Ovary (tissue), 9 donors: ENCODE results near the gene TBC1D2. TPM values are rescaled to one million over a fixed set of nuclear protein-coding genes. Genes with fewer than 3 reads are reported as not detected.

Source experiments
- DNase-seq, 5 donors: peaks; one replicate each; pipeline ENCODE4 v3.0.0-alpha.2; 2019 to 2020
- H3K27ac ChIP-seq, 2 donors: fragments of 200-600 bp; one replicate each; pipeline versions ENCODE4 v1.5.1 to v1.8.0; 2019 to 2022
- H3K27me3 ChIP-seq: fragments of 200-600 bp; one replicate; pipeline ENCODE4 v1.8.0; 2022
- H3K36me3 ChIP-seq: fragments of 200-600 bp; sonication (generic); one replicate; pipeline ENCODE4 v1.5.1; 2019
- H3K4me1 ChIP-seq: one replicate; pipeline ENCODE4 v1.8.1; 2013; ENCODE audit warnings: mild to moderate bottlenecking, moderate library complexity; ENCODE audit not compliant: insufficient read depth
- H3K4me3 ChIP-seq: fragments of 200-600 bp; sonication (generic); one replicate; pipeline ENCODE4 v1.5.1; 2017
- H3K9me3 ChIP-seq, 2 donors: fragments of 200-600 bp in 1 of 2; sonication (generic) in 1 of 2; one replicate each; pipeline versions ENCODE4 v1.5.1 to v1.8.1; 2013 to 2019; ENCODE audit warnings: mild to moderate bottlenecking in 1 of 2, moderate library complexity in 1 of 2
- EP300 ChIP-seq: sonication (generic); formaldehyde crosslinking; IDR thresholded peaks from one replicate; pipeline ENCODE4 v1.6.1; 2017; ENCODE audit warnings: antibody characterized with exemption
- POLR2A ChIP-seq: fragments of 450-650 bp; IDR thresholded peaks from one replicate; pipeline ENCODE4 v1.6.1; 2017; ENCODE audit warnings: antibody characterized with exemption, mild to moderate bottlenecking, moderate library complexity
- WGBS, 3 donors: extraction: QIAGEN DNeasy Blood & Tissue Kit in 1 of 3; methylation state at CpG; one replicate each; pipeline versions ENCODE4 v1.1.5 to v1.1.7; 2013 to 2017; 5-methylcytosine and 5-hydroxymethylcytosine counted together
- intact Hi-C, 4 donors: fragments of 100-400 bp; cut with DNase I; formaldehyde crosslinking; loops; one replicate each; pipeline versions ENCODE4 v1.11.0 to v1.15.1; 2022 to 2023
- polyA plus RNA-seq, 2 donors: library from polyadenylated mRNA; stranded (reverse); fragments of 200-250 nt in 1 of 2; fragments of 350-450 nt in 1 of 2; fragmentation: Illumina TruSeq in 1 of 2; extraction: RNeasy Lipid Tissue Mini Kit (QIAGEN cat#74804) in 1 of 2; gene quantifications; one replicate each; pipeline ENCODE4 v1.2.3, GENCODE V29; 2013 to 2014
- total RNA-seq, 7 donors: library from RNA; depleted of rRNA in 2 of 7; stranded (reverse); fragments of >200 nt in 2 of 7; fragmentation: NEBNext Ultra II Directional in 3 of 7; extraction: Animal tissue kit (Norgen Biotek cat#: 25700) in 3 of 7; gene quantifications; one replicate each; pipeline versions ENCODE4 v1.1.0 to v1.2.4, GENCODE V29; 2016 to 2023
- TF ChIP-seq, protein P1 (sequence below), 3 donors: fragments of 450-650 bp in 2 of 3; fragments of 200-600 bp in 1 of 3; IDR thresholded peaks; one replicate each; pipeline versions ENCODE4 v1.5.1 to v1.8.0; 2016 to 2022; ENCODE audit warnings: antibody characterized with exemption in 3 of 3, mild to moderate bottlenecking in 1 of 3
- donor health status: DM: no; HTN: no; CAD: no; lungs with moderate emphysema.
- donor health status: DM: no; HTN: no; CAD: no.
- donor health status: Bipolar disorder and iron deficiency.
- donor health status: DM: yes; HTN: yes; CAD: no.
- donor health status: DM: no; HTN: no; CAD: no.
- donor health status: DM: yes; HTN: yes; CAD: no.

TBC1D2 gene
- total and polyA plus RNA-seq, 9 donors: 1.7 to 11.3 (median 4.4) TPM

DNA sequence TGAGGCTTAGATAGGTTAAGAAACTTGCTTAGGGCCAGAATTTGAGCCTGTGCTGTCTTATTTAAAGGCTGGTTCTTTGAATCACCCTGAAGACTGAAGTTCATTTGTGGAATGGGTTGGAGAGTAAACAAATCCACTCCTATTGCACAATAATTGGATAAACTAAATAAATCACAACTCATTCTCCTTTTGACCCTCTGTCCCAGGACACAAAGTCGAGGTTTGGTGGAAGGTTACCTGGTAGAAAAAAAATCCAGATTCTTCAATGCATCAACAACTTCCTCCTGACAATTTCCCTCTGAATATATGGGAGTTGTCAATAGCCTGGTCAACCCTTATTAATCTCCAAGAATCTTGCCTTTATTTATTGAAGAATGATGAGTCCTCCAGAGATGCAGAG lies 28.9 kb downstream of the TBC1D2 start:
- intact Hi-C loops: no loop called here
- DNase-seq: no peak
- no peaks in the 10 kb centered on the region for H3K9me3 ChIP-seq
- H3K4me3 ChIP-seq: no peak overlapping the region
- H3K36me3 ChIP-seq: no peaks in the 10 kb centered on the region
- 26 to 45% (median 26%) methylated on average over 1 of the region's 1 CpG for WGBS, 3 donors
- H3K4me1 ChIP-seq: no peaks in the 10 kb centered on the region
- no peak overlapping the region for H3K27ac ChIP-seq
- H3K27me3 ChIP-seq: no peaks in the 10 kb centered on the region
- TF ChIP-seq, protein P1, sequence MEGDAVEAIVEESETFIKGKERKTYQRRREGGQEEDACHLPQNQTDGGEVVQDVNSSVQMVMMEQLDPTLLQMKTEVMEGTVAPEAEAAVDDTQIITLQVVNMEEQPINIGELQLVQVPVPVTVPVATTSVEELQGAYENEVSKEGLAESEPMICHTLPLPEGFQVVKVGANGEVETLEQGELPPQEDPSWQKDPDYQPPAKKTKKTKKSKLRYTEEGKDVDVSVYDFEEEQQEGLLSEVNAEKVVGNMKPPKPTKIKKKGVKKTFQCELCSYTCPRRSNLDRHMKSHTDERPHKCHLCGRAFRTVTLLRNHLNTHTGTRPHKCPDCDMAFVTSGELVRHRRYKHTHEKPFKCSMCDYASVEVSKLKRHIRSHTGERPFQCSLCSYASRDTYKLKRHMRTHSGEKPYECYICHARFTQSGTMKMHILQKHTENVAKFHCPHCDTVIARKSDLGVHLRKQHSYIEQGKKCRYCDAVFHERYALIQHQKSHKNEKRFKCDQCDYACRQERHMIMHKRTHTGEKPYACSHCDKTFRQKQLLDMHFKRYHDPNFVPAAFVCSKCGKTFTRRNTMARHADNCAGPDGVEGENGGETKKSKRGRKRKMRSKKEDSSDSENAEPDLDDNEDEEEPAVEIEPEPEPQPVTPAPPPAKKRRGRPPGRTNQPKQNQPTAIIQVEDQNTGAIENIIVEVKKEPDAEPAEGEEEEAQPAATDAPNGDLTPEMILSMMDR (IDR thresholded peaks at IDR 0.05): no peak

DNA sequence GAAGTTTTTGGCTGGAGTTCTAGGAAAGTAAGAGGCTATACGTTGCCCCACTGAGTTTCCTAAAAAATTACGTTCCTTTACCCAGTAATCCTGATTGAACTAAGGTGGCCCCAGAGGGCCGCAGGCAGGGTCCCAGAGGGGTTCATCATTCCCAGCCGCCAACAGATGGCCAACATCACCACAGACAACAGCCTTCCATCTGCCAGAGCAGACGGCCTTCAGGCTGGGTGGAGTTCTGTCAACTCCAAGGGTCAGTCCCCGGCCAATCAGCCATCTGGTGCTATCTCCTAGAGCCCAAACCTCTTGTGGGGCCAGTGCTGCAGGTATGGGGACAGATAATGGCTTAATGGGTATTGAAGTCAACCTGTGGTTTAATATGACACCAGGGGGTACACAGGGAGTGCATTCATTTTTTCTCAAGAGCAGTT lies 30.4 kb downstream of the TBC1D2 start:
- no peak for TF ChIP-seq EP300
- Histone ChIP-seq H3K4me3 (no peak overlapping the region), H3K36me3 (no peaks in the 10 kb centered on the region), H3K27ac (no peak overlapping the region), H3K9me3 (no peaks in the 10 kb centered on the region), H3K4me1 (no peaks in the 10 kb centered on the region), H3K27me3 (no peaks in the 10 kb centered on the region)
- WGBS, 3 donors: 85 to 89% (median 85%) methylated on average over 6 of the region's 6 CpGs
- no peak for DNase-seq
- intact Hi-C loops: no loop called here

DNA sequence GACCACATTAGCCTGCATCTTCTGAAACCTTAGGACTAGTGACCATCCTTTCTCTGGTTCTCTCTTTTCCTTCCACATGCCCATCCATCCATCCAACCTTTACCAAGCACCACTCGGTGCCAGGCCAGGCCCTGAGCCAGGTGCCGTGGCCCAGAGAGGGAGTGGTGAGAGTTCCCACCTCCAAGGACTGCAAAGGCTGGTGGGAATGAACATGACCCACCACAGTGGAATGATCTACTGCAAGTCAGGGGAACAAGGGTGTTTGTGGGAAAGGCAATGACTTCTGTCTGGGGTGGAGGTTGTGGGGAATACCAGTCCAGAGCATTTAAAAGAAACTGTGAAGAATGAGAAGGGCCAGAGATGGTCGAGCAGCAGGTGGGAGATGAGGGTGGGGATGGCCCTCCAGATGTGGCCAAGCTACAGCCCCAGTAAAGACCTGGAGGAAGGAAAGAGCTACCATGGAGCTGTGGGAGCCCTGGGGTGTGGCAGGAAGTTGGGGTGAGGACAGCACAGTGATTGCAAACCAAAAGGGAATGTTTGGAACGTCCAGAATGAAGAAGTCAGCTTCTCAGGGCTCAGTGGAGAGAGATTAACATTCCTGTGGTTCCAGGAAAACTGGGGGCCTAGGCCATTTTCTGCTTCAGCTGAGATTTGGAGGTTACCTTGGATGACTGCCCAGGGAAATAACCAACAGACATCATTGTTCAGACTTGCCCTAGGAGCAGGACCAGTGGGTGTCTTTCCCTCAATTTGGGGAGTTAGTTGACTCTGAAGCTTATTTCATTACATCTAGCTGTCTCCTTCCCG lies 32.4 kb downstream of the TBC1D2 start:
- no peak overlapping the region for H3K4me3 ChIP-seq
- 34 to 49% (median 49%) methylated on average over 5 of the region's 5 CpGs for WGBS, 3 donors
- DNase-seq: no peak
- intact Hi-C loops: loop anchor here in 1 of 4 donors (5.0 kb wide), 1 partner anchor 49 kb away; no protein-coding TSS in a partner anchor
- H3K27ac ChIP-seq: no peak overlapping the region
- H3K9me3 ChIP-seq: no peaks in the 10 kb centered on the region
- no peaks in the 10 kb centered on the region for H3K4me1 ChIP-seq
- H3K27me3 ChIP-seq: no peaks in the 10 kb centered on the region
- TF ChIP-seq EP300 (no peak), POLR2A (no peak)
- TF ChIP-seq, protein P1 (IDR thresholded peaks at IDR 0.05): no peak
- H3K36me3 ChIP-seq: no peaks in the 10 kb centered on the region

DNA sequence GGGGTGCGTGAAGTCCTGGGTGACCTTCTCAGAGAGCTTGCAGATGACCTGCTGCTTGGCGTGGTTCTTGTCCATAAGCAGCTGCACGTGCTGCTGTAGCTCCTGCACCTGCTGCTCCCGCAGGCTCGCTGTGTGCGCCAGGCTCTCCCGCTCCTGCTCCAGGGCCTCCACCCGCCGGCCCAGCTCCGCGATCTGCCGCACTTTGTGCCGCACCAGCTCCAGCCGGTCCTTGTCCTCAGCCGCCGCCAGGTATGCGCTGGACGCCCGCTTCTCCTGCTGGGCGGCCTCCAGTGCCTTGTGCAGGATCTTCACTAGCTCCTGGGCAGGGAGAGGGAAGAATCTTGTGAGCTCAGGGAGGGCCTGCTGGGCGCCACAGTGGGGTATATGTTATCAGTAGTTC lies 34.5 kb downstream of the TBC1D2 start:
- H3K36me3 ChIP-seq: no peaks in the 10 kb centered on the region
- H3K27ac ChIP-seq: no peak overlapping the region
- WGBS, 3 donors: 91 to 95% (median 95%) methylated on average over 21 of the region's 21 CpGs
- no peaks in the 10 kb centered on the region for H3K4me1 ChIP-seq
- no peaks in the 10 kb centered on the region for H3K9me3 ChIP-seq
- intact Hi-C loops: loop anchor here in 1 of 4 donors (5.0 kb wide), 1 partner anchor 51 kb away; no protein-coding TSS in a partner anchor
- no peak for DNase-seq
- TF ChIP-seq POLR2A (no peak), EP300 (no peak)
- TF ChIP-seq, protein P1 (IDR thresholded peaks at IDR 0.05): no peak
- H3K27me3 ChIP-seq: no peaks in the 10 kb centered on the region
- H3K4me3 ChIP-seq: no peak overlapping the region

DNA sequence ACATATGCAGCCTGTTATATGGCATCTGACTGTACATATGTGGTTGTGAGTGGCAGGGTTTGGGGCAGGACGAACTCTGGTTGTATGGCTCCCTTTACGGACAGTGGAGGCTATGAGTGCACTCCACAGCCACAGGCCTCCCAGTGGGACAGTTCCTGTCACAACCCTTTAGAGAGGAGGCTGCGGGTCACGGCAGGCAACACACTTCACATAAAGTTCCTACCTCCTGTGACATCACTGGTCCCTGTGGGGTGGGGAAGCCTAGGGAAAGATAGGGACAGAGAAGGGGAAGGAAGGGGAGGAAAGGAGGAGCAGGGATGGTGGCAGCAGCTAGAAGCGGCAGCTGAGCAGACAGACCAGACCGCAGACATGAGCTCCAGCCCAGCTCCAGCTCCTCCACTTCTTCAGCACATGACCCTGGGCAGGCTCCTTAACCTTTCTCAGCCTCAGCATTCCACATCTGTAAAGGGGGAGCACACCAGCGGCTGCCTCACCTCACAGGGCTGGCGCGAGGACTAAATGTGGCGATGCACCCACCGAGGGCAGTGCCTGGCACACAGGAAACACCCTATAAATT lies 35.6 kb downstream of the TBC1D2 start:
- 88 to 93% (median 92%) methylated on average over 11 of the region's 11 CpGs for WGBS, 3 donors
- TF ChIP-seq EP300 (no peak), POLR2A (no peak)
- TF ChIP-seq, protein P1 (IDR thresholded peaks at IDR 0.05): no peak
- no peaks in the 10 kb centered on the region for H3K9me3 ChIP-seq
- no peak for DNase-seq
- no peak overlapping the region for H3K27ac ChIP-seq
- no peaks in the 10 kb centered on the region for H3K27me3 ChIP-seq
- H3K4me3 ChIP-seq: no peak overlapping the region
- intact Hi-C loops: loop anchor here in 1 of 4 donors (5.0 kb wide), 1 partner anchor 52 kb away; no protein-coding TSS in a partner anchor
- no peaks in the 10 kb centered on the region for H3K36me3 ChIP-seq
- no peaks in the 10 kb centered on the region for H3K4me1 ChIP-seq
